ENCODE measurements around the gene RAB32.

Gene RAB32

DNA sequence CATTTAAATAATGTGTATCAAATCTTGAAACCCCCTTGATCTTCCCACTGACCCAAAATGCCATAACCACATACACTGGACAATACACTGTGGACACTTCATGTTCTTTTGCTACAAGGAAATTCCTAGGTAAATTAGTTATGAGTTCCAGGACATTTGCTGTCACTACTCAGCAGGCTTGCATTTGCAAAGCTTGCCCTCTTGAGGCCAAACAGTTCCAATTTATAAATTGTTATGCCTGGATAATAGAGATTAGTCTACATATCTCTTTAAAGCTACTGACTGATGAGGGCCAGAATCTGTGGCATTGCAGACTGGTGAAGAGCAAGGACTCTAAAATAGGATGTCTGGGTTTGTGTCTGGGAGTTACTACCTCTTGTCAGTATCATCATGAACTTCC lies 17.4 kb upstream of the RAB32 start:
- TF ChIP-seq, protein P1, sequence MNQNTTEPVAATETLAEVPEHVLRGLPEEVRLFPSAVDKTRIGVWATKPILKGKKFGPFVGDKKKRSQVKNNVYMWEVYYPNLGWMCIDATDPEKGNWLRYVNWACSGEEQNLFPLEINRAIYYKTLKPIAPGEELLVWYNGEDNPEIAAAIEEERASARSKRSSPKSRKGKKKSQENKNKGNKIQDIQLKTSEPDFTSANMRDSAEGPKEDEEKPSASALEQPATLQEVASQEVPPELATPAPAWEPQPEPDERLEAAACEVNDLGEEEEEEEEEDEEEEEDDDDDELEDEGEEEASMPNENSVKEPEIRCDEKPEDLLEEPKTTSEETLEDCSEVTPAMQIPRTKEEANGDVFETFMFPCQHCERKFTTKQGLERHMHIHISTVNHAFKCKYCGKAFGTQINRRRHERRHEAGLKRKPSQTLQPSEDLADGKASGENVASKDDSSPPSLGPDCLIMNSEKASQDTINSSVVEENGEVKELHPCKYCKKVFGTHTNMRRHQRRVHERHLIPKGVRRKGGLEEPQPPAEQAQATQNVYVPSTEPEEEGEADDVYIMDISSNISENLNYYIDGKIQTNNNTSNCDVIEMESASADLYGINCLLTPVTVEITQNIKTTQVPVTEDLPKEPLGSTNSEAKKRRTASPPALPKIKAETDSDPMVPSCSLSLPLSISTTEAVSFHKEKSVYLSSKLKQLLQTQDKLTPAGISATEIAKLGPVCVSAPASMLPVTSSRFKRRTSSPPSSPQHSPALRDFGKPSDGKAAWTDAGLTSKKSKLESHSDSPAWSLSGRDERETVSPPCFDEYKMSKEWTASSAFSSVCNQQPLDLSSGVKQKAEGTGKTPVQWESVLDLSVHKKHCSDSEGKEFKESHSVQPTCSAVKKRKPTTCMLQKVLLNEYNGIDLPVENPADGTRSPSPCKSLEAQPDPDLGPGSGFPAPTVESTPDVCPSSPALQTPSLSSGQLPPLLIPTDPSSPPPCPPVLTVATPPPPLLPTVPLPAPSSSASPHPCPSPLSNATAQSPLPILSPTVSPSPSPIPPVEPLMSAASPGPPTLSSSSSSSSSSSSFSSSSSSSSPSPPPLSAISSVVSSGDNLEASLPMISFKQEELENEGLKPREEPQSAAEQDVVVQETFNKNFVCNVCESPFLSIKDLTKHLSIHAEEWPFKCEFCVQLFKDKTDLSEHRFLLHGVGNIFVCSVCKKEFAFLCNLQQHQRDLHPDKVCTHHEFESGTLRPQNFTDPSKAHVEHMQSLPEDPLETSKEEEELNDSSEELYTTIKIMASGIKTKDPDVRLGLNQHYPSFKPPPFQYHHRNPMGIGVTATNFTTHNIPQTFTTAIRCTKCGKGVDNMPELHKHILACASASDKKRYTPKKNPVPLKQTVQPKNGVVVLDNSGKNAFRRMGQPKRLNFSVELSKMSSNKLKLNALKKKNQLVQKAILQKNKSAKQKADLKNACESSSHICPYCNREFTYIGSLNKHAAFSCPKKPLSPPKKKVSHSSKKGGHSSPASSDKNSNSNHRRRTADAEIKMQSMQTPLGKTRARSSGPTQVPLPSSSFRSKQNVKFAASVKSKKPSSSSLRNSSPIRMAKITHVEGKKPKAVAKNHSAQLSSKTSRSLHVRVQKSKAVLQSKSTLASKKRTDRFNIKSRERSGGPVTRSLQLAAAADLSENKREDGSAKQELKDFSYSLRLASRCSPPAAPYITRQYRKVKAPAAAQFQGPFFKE (tag by site-specific recombination; IDR thresholded peaks at IDR 0.05; ENCODE audit: borderline replicate concordance), result no peak
- TF ChIP-seq SCRT1 (tag by site-specific recombination; IDR thresholded peaks at IDR 0.05; ENCODE audit: borderline replicate concordance) (no peak), ZNF701 (tag by site-specific recombination; IDR thresholded peaks at IDR 0.05) (no peak), ZNF530 (tag by site-specific recombination; IDR thresholded peaks at IDR 0.05; ENCODE audit: low read depth) (no peak), ZFP41 (tag by site-specific recombination; IDR thresholded peaks at IDR 0.05; ENCODE audit: borderline replicate concordance) (no peak), WT1 (tag by site-specific recombination; IDR thresholded peaks at IDR 0.05) (no peak), ZNF473 (tag by site-specific recombination; IDR thresholded peaks at IDR 0.05) (no peak), ZNF214 (tag by site-specific recombination; IDR thresholded peaks at IDR 0.05; ENCODE audit: borderline replicate concordance) (no peak), ZNF677 (tag by site-specific recombination; IDR thresholded peaks at IDR 0.05) (no peak), ZNF335 (tag by site-specific recombination; conservative IDR thresholded peaks at IDR 0.05) (no peak)
- TF ChIP-seq, protein P2, sequence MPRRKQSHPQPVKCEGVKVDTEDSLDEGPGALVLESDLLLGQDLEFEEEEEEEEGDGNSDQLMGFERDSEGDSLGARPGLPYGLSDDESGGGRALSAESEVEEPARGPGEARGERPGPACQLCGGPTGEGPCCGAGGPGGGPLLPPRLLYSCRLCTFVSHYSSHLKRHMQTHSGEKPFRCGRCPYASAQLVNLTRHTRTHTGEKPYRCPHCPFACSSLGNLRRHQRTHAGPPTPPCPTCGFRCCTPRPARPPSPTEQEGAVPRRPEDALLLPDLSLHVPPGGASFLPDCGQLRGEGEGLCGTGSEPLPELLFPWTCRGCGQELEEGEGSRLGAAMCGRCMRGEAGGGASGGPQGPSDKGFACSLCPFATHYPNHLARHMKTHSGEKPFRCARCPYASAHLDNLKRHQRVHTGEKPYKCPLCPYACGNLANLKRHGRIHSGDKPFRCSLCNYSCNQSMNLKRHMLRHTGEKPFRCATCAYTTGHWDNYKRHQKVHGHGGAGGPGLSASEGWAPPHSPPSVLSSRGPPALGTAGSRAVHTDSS (tag by site-specific recombination; IDR thresholded peaks at IDR 0.05), result no peak
- TF ChIP-seq, protein P3, sequence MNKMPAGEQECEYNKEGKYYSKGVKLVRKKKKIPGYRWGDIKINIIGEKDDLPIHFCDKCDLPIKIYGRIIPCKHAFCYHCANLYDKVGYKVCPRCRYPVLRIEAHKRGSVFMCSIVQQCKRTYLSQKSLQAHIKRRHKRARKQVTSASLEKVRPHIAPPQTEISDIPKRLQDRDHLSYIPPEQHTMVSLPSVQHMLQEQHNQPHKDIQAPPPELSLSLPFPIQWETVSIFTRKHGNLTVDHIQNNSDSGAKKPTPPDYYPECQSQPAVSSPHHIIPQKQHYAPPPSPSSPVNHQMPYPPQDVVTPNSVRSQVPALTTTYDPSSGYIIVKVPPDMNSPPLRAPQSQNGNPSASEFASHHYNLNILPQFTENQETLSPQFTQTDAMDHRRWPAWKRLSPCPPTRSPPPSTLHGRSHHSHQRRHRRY (tag by site-specific recombination; IDR thresholded peaks at IDR 0.05), result no peak
- H3K4me1 ChIP-seq (ENCODE audit: control insufficient read depth, insufficient read depth, low read length), result no peaks in the 10 kb centered on the region
- no peak overlapping the region for H3K27ac ChIP-seq (ENCODE audit: extremely low read depth, low read depth, low read length)
- H3K4me3 ChIP-seq (ENCODE audit: low read depth, low read length), result no peak overlapping the region
- no peaks in the 10 kb centered on the region for H3K36me3 ChIP-seq (ENCODE audit: control insufficient read depth in 2 of 2, insufficient read depth in 1 of 2, low read length in 2 of 2)
- no peaks in the 10 kb centered on the region for H3K9me3 ChIP-seq (ENCODE audit: control insufficient read depth, insufficient read depth, low read depth, low read length)
- CTCF ChIA-PET, result interaction anchor here (0.9 kb wide), 1 partner anchor 378 kb away, joined by 3 read pairs; no protein-coding TSS in a partner anchor
- POLR2A ChIA-PET, result no interaction called here

DNA sequence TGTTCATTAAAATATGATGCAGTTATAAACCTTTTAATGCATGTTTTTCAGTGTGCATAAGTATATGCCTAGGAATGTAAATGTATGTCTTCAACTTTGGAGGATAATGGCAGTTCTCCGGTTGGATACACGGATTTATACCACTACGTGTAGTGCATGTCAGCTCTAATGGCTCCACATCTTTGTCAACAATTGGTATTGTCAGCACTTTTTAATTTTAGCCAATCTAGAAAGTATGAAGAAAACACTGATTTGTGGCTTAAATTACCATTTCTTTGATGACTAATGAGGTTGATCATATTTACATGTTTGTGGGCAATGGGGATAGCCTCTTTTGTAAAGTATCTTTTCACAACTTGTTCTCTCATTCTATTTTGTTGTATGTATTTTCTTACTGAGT lies 10.9 kb upstream of the RAB32 start:
- ChIA-PET POLR2A (no interaction called here), CTCF (interaction anchor here (0.6 kb wide), 1 partner anchor 851 kb away, joined by 3 read pairs; no protein-coding TSS in a partner anchor)
- Histone ChIP-seq H3K9me3 (ENCODE audit: control insufficient read depth, insufficient read depth, low read depth, low read length) (no peaks in the 10 kb centered on the region), H3K27ac (ENCODE audit: extremely low read depth, low read depth, low read length) (no peak overlapping the region), H3K36me3 (ENCODE audit: control insufficient read depth in 2 of 2, insufficient read depth in 1 of 2, low read length in 2 of 2) (no peaks in the 10 kb centered on the region), H3K4me3 (ENCODE audit: low read depth, low read length) (no peak overlapping the region), H3K4me1 (ENCODE audit: control insufficient read depth, insufficient read depth, low read length) (no peaks in the 10 kb centered on the region)
- TF ChIP-seq HOXC10 (CRISPR knock-in tag; IDR thresholded peaks at IDR 0.05) (no peak), ZNF530 (tag by site-specific recombination; IDR thresholded peaks at IDR 0.05; ENCODE audit: low read depth) (no peak), ZNF610 (tag by site-specific recombination; IDR thresholded peaks at IDR 0.05; ENCODE audit: borderline replicate concordance) (no peak), ZNF660 (tag by site-specific recombination; IDR thresholded peaks at IDR 0.05) (no peak), ZNF140 (tag by site-specific recombination; IDR thresholded peaks at IDR 0.05) (no peak), ZNF473 (tag by site-specific recombination; IDR thresholded peaks at IDR 0.05) (no peak), ZNF37A (tag by site-specific recombination; IDR thresholded peaks at IDR 0.05) (no peak), ZNF202 (tag by site-specific recombination; IDR thresholded peaks at IDR 0.05; ENCODE audit: borderline replicate concordance) (no peak), ZNF132 (tag by site-specific recombination; IDR thresholded peaks at IDR 0.05; ENCODE audit: borderline replicate concordance) (no peak), SP2 (tag by site-specific recombination; IDR thresholded peaks at IDR 0.05) (no peak), ZNF302 (tag by site-specific recombination; IDR thresholded peaks at IDR 0.05; ENCODE audit: low read depth) (no peak)
- TF ChIP-seq, protein P4, sequence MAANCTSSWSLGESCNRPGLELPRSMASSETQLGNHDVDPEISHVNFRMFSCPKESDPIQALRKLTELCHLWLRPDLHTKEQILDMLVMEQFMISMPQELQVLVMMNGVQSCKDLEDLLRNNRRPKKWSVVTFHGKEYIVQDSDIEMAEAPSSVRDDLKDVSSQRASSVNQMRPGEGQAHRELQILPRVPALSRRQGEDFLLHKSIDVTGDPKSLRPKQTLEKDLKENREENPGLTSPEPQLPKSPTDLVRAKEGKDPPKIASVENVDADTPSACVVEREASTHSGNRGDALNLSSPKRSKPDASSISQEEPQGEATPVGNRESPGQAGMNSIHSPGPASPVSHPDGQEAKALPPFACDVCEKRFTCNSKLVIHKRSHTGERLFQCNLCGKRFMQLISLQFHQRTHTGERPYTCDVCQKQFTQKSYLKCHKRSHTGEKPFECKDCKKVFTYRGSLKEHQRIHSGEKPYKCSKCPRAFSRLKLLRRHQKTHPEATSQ (tag by site-specific recombination; IDR thresholded peaks at IDR 0.05), result no peak
- TF ChIP-seq, protein P5, sequence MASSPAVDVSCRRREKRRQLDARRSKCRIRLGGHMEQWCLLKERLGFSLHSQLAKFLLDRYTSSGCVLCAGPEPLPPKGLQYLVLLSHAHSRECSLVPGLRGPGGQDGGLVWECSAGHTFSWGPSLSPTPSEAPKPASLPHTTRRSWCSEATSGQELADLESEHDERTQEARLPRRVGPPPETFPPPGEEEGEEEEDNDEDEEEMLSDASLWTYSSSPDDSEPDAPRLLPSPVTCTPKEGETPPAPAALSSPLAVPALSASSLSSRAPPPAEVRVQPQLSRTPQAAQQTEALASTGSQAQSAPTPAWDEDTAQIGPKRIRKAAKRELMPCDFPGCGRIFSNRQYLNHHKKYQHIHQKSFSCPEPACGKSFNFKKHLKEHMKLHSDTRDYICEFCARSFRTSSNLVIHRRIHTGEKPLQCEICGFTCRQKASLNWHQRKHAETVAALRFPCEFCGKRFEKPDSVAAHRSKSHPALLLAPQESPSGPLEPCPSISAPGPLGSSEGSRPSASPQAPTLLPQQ (tag by site-specific recombination; IDR thresholded peaks at IDR 0.05), result no peak

All from HEK293 (cell line).